Islet precursor cell (in vitro differentiated cells): ENCODE results near the gene RNASET2.
"Not testable (repeated sequence)": the region's sequence is repeated elsewhere in the genome, so short reads cannot be mapped to it uniquely, and the experiment has no call there.

Source experiments
- DNase-seq: peaks from one replicate; pipeline ENCODE4 v3.0.0-alpha.2; 2018

The RNASET2 gene

GRCh38 chr6:166900956-166901607 is 55.3 kb downstream of the RNASET2 start:
- DNase-seq, result no peak

DNA sequence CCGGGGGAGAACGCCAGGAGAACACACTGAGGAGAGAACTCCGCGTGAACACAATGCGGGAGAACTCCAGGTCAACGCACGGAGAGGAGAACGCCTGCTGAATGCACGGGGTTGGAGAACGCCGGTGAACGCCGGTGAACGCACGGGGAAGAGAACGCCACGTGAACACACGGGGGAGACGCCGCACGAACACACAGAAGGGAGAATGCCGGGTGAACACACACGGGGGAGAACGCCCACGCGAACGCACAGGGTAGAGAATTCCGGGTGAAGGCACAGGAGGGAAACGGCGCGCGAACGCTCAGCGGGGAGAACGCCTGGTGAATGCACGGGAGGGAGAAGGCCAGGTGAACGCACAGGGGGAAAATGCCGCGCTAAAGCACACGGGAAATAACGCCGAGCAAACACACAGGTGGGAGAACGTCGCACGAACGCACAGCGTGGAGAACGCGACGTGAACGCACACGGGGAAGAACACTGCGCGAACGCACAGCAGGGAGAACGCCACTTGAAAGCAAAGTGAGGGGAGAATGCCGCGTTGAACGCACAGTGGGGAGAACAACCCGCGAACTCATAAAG is 56.1 kb downstream of the RNASET2 start:
- DNase-seq, result no peak

GRCh38 chr6:166898910-166899309 is 57.4 kb downstream of the RNASET2 start:
- DNase-seq, result no peak

GRCh38 chr6:166894614-166895013 is 61.7 kb downstream of the RNASET2 start:
- DNase-seq, result peak; percentile 86

GRCh38 chr6:166892472-166892871 is 63.9 kb downstream of the RNASET2 start:
- DNase-seq, result not testable (repeated sequence)

DNA sequence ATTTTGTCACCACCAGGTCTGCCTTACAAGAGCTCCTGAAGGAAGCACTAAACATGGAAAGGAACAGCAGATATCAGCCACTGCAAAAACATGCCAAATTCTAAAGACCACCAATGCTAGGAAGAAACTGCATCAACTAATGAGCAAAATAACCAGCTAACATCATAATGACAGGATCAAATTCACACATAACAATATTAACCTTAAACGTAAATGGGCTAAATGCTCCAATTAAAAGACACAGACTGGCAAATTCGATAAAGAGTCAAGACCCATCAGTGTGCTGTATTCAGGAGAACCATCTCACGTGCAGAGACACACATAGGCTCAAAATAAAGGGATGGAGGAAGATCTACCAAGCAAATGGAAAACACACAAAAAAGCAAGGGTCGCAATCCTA is 69.6 kb downstream of the RNASET2 start:
- DNase-seq, result not testable (repeated sequence)

DNA sequence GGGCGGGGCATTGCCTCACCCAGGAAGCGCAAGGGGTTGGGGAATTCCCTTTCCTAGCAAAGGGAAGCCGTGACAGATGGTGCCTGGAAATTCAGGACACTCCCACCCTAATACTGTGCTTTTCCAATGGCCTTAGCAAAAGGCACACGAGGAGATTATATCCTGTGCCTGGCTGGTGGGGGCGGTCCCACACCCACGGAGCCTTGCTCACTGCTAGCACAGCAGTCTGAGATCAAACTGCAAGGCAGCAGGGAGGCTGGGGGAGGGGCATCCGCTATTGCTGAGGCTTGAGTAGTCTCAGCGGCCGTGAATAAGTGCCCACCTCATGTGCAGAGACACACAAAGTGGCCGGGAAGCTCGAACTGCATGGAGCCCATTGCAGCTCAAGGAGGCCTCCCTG is 71.4 kb downstream of the RNASET2 start:
- not testable (repeated sequence) for DNase-seq

GRCh38 chr6:166879594-166879993 is 76.8 kb downstream of the RNASET2 start:
- DNase-seq, result no peak
